A673 (cell line): ENCODE results near the gene FAM163A. TPM values are rescaled to one million over a fixed set of nuclear protein-coding genes. Genes with fewer than 3 reads are reported as not detected.

Source experiments
- BruUV-seq: library from RNA; stranded (reverse); fragments of 400-500 nt; replicated peaks from 2 replicates; lab custom pipeline; 2021; lab: Mats Ljungman, UMichigan
- CTCF ChIA-PET: fragments of 300-600 bp; sonication (Branson Sonifier 250); formaldehyde crosslinking; loops from one replicate; lab custom pipeline; 2022; ENCODE audit warnings: antibody characterized with exemption; lab: Charles Lee
- POLR2A ChIA-PET: fragments of 300-600 bp; sonication (Branson Sonifier 250); formaldehyde crosslinking; loops from one replicate; lab custom pipeline; 2022; ENCODE audit warnings: antibody characterized with exemption; ENCODE audit not compliant: low non-redundant PET; lab: Charles Lee
- DNase-seq: peaks from one replicate; pipeline ENCODE4 v3.0.0-alpha.2; 2015; ENCODE audit warnings: low spot score
- H3K27ac ChIP-seq: fragments of 200-600 bp; sonication (generic); 2 replicates; pipeline ENCODE4 v1.5.1; 2016; ENCODE audit warnings: mixed run types, low read depth, mild to moderate bottlenecking, mixed read lengths, antibody characterized with exemption, low read length; ENCODE audit not compliant: poor library complexity, severe bottlenecking
- H3K27me3 ChIP-seq: fragments of 200-600 bp; sonication (generic); replicated peaks from 2 replicates; pipeline ENCODE4 v1.6.1; 2017; ENCODE audit warnings: mixed run types, low read depth, mild to moderate bottlenecking, mixed read lengths, antibody characterized with exemption, low read length; ENCODE audit not compliant: insufficient read depth, poor library complexity
- H3K36me3 ChIP-seq: fragments of 200-600 bp; sonication (generic); 2 replicates; pipeline ENCODE4 v1.6.1; 2016; ENCODE audit warnings: mixed run types, mild to moderate bottlenecking, mixed read lengths, antibody characterized with exemption, low read length; ENCODE audit not compliant: insufficient read depth, poor library complexity, severe bottlenecking
- H3K4me1 ChIP-seq: fragments of 200-600 bp; sonication (generic); 2 replicates; pipeline ENCODE4 v1.6.1; 2017; ENCODE audit warnings: mixed run types, mild to moderate bottlenecking, mixed read lengths, antibody characterized with exemption, low read length; ENCODE audit not compliant: insufficient read depth, poor library complexity, severe bottlenecking
- H3K4me3 ChIP-seq: fragments of 200-600 bp; sonication (generic); 2 replicates; pipeline ENCODE4 v1.5.1; 2016; ENCODE audit warnings: low read depth, mixed run types, mild to moderate bottlenecking, mixed read lengths, low read length; ENCODE audit not compliant: poor library complexity, severe bottlenecking
- H3K9me3 ChIP-seq: fragments of 200-600 bp; sonication (generic); 2 replicates; pipeline ENCODE4 v1.6.1; 2016; ENCODE audit warnings: mixed run types, low read depth, mild to moderate bottlenecking, mixed read lengths, antibody characterized with exemption, low read length; ENCODE audit not compliant: poor library complexity, severe bottlenecking
- EZH2 ChIP-seq: fragments of 200-600 bp; sonication (generic); IDR thresholded peaks from 2 replicates; pipeline ENCODE4 v1.6.1; 2017; ENCODE audit warnings: borderline replicate concordance, low read depth, mild to moderate bottlenecking, mixed read lengths, antibody characterized with exemption, low read length; ENCODE audit not compliant: poor library complexity, severe bottlenecking
- intact Hi-C: fragments of 100-400 bp; cut with micrococcal nuclease; formaldehyde crosslinking; loops from one replicate; pipeline ENCODE4 v1.10.0; 2022; ENCODE audit not compliant: unreplicated experiment
- total RNA-seq: library from RNA; stranded (reverse); gene quantifications from 2 replicates; pipeline ENCODE4 v1.2.3, GENCODE V29; 2021
- TF ChIP-seq, protein P1 (sequence below): fragments of 300-800, 200-600 bp; sonication (generic); conservative IDR thresholded peaks from 2 replicates; pipeline ENCODE4 v1.5.1; 2017; ENCODE audit warnings: low read depth, mild to moderate bottlenecking, antibody characterized with exemption, low read length, moderate library complexity, mixed read lengths

Gene FAM163A
- total RNA-seq, 1 experiment from 2014 or later: not detected

DNA sequence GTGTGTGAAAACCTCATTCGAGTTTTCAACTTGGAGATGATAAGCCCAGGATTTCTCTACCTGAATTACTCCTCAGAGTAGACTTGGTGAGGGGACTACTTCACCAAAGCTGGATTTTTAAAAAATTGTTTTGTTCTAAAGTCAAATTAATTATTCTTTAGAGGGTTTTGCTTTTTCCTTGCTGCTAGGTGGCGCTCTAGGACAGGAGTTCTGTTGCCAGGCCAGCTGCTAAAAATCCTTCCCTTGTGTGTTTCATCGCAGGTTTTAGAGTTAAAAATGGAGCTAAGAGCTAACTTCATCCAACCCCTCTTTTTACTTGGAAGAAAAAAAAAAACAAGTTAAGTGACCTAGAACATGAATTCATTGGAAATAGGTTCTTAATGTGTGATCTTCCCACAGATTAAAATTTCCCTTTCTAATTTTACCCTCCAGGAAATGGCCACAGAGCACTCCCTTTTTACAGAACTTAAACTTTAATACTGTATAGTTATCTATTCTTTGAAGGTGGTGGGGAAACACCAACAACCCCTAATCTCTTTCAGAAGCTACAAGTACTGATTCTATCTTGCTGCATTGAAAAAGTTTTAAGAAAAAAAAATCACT lies 36.7 kb upstream of the FAM163A start:
- Histone ChIP-seq H3K27ac (no peak overlapping the region), H3K36me3 (no peaks in the 10 kb centered on the region), H3K4me1 (no peaks in the 10 kb centered on the region), H3K9me3 (no peaks in the 10 kb centered on the region), H3K27me3 (no peaks in the 10 kb centered on the region), H3K4me3 (no peak overlapping the region)
- intact Hi-C loops: loop anchor here (1.0 to 5.0 kb wide), 4 partner anchors 103 to 776 kb away; no protein-coding TSS in a partner anchor
- no TSS peak for BruUV-seq
- POLR2A ChIA-PET: no interaction called here
- TF ChIP-seq, protein P1, sequence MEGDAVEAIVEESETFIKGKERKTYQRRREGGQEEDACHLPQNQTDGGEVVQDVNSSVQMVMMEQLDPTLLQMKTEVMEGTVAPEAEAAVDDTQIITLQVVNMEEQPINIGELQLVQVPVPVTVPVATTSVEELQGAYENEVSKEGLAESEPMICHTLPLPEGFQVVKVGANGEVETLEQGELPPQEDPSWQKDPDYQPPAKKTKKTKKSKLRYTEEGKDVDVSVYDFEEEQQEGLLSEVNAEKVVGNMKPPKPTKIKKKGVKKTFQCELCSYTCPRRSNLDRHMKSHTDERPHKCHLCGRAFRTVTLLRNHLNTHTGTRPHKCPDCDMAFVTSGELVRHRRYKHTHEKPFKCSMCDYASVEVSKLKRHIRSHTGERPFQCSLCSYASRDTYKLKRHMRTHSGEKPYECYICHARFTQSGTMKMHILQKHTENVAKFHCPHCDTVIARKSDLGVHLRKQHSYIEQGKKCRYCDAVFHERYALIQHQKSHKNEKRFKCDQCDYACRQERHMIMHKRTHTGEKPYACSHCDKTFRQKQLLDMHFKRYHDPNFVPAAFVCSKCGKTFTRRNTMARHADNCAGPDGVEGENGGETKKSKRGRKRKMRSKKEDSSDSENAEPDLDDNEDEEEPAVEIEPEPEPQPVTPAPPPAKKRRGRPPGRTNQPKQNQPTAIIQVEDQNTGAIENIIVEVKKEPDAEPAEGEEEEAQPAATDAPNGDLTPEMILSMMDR: peak; percentile 88
- no peak for TF ChIP-seq EZH2
- CTCF ChIA-PET: interaction anchor here (0.6 to 3.9 kb wide), 7 partner anchors 52 to 473 kb away, joined by 3 to 102 read pairs (median 10); no protein-coding TSS in a partner anchor
- peak; percentile 75 for DNase-seq

DNA sequence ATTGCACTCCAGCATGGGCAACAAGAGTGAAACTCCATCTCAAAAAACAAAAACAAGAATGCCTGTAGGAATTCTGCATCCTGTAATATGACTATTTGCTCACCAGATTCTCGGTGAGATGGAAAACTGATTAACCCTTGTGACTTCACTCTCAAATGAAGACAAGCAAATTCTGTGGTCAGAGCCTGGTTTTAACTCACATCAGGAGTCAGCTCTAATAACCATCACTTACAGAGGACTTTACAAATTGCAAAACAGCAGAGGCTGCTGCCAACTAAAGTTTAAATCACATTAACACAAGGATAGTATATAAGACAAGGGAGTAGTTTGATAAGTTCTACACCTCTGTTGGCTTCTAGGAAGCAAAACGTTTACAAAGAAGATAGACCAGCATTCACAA lies 35.7 kb upstream of the FAM163A start:
- ChIA-PET POLR2A (no interaction called here), CTCF (no interaction called here)
- intact Hi-C loops: loop anchor here (5.0 kb wide), 2 partner anchors 470 to 775 kb away; no protein-coding TSS in a partner anchor
- Histone ChIP-seq H3K27ac (no peak overlapping the region), H3K4me3 (no peak overlapping the region), H3K36me3 (no peaks in the 10 kb centered on the region), H3K9me3 (no peaks in the 10 kb centered on the region), H3K27me3 (no peaks in the 10 kb centered on the region), H3K4me1 (no peaks in the 10 kb centered on the region)
- no peak for TF ChIP-seq EZH2
- TF ChIP-seq, protein P1: no peak
- no TSS peak for BruUV-seq
- no peak for DNase-seq

DNA sequence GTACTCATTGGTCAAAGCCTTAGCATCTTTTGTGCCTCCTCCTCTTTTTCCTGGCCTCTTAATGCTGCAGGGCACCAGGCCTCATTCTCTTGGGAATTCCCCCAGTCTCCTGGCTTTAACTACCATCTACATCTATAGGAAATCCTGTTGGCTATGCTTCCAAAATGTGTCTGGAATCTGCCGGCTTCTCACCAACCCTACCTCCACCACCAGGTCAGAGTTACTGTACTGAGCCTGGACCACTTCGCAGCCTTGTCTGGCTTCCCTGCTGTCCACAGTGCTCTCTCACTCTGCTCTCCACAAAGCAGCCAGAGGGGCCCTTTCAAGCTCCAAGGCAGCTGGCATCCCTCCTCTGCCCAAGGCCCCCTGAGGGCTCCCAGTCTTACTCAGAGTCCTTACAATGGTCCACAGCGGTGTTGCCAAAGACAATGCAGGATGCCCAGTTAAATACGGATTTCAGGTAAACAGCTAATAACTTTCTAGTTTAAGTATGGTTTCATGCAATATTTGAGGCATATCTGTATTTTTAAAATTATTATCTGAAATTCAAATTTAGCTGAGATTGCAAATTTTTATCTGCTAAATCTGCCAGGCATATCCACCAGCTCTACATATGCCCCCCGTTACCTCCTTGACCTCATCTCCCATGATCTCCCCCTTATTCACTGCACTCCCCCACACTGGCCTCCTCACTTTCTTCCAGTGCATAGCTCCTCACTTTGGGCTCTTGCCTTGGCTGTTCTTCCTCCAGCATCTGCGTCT lies 34.5 kb upstream of the FAM163A start:
- Histone ChIP-seq H3K27ac (no peak overlapping the region), H3K9me3 (no peaks in the 10 kb centered on the region), H3K4me1 (no peaks in the 10 kb centered on the region), H3K4me3 (no peak overlapping the region), H3K27me3 (no peaks in the 10 kb centered on the region), H3K36me3 (no peaks in the 10 kb centered on the region)
- POLR2A ChIA-PET: no interaction called here
- BruUV-seq: no TSS peak
- CTCF ChIA-PET: interaction anchor here (1.7 kb wide), 1 partner anchor 106 kb away, joined by 12 read pairs; no protein-coding TSS in a partner anchor
- TF ChIP-seq, protein P1: no peak
- no peak for TF ChIP-seq EZH2
- intact Hi-C loops: loop anchor here (5.0 kb wide), 2 partner anchors 469 to 774 kb away; no protein-coding TSS in a partner anchor
- DNase-seq: no peak
